WTC11 (cell line): ENCODE data around the gene CACHD1. TPM values are rescaled to one million over a fixed set of nuclear protein-coding genes. Genes with fewer than 3 reads are reported as not detected.

Experiments
- ATAC-seq: fragments of 200-7000 bp; cut with Tn5 transposase; 2 replicates; pipeline ENCODE4 v1.10.0; 2021; ENCODE audit warnings: mild to moderate bottlenecking, moderate library complexity
- CTCF ChIA-PET: fragments of 300-600 bp; sonication (Branson Sonifier 250); formaldehyde crosslinking; loops from one replicate; lab custom pipeline; 2021; ENCODE audit warnings: antibody characterized with exemption; lab: Charles Lee
- POLR2A ChIA-PET: fragments of 350-600 bp; sonication (Branson Sonifier 250); formaldehyde crosslinking; loops from one replicate; lab custom pipeline; 2021; ENCODE audit warnings: antibody characterized with exemption; lab: Charles Lee
- DNase-seq: peaks from one replicate; pipeline ENCODE4 v3.0.0; 2021; ENCODE audit warnings: low spot score
- H3K27ac Mint-ChIP-seq: 2 replicates; pipeline ENCODE4 v1.8.0; 2021; ENCODE audit warnings: mixed read lengths
- H3K27me3 Mint-ChIP-seq: 2 replicates; pipeline ENCODE4 v1.8.0; 2021; ENCODE audit warnings: low read depth, mild to moderate bottlenecking, moderate library complexity, mixed read lengths
- H3K36me3 Mint-ChIP-seq: 2 replicates; pipeline ENCODE4 v1.8.0; 2021; ENCODE audit warnings: mixed read lengths
- H3K4me1 Mint-ChIP-seq: 2 replicates; pipeline ENCODE4 v1.8.0; 2022; ENCODE audit warnings: mixed read lengths
- H3K4me3 Mint-ChIP-seq: 2 replicates; pipeline ENCODE4 v1.8.0; 2021; ENCODE audit warnings: mild to moderate bottlenecking, moderate library complexity, mixed read lengths
- H3K9me3 Mint-ChIP-seq: 2 replicates; pipeline ENCODE4 v1.8.0; 2021; ENCODE audit warnings: mixed read lengths
- AFF4 ChIP-seq: sonication (generic); formaldehyde crosslinking; IDR thresholded peaks from 2 replicates; pipeline ENCODE4 v1.8.1; 2023; ENCODE audit warnings: mild to moderate bottlenecking, missing genetic modification reagents, borderline replicate concordance
- ATF2 ChIP-seq: sonication (generic); formaldehyde crosslinking; IDR thresholded peaks from 2 replicates; pipeline ENCODE4 v1.8.1; 2022; ENCODE audit warnings: low read depth, missing genetic modification reagents, borderline replicate concordance
- ATF6 ChIP-seq: sonication (generic); formaldehyde crosslinking; IDR thresholded peaks from 2 replicates; pipeline ENCODE4 v1.8.1; 2023; ENCODE audit warnings: mild to moderate bottlenecking, missing genetic modification reagents
- EMX1 ChIP-seq: fragments of 250-450 bp; sonication (Bioruptor Pico); IDR thresholded peaks from 2 replicates; pipeline ENCODE4 v1.8.0; 2021; ENCODE audit warnings: mild to moderate bottlenecking
- GTF2I ChIP-seq: fragments of 250-450 bp; sonication (Bioruptor Pico); conservative IDR thresholded peaks from 2 replicates; pipeline ENCODE4 v1.4.0; 2021; ENCODE audit warnings: mild to moderate bottlenecking
- HMGA2 ChIP-seq: fragments of 250-450 bp; sonication (Bioruptor Pico); IDR thresholded peaks from 2 replicates; pipeline ENCODE4 v1.4.0; 2021; ENCODE audit warnings: mild to moderate bottlenecking, moderate library complexity
- MAX ChIP-seq: sonication (generic); formaldehyde crosslinking; IDR thresholded peaks from 2 replicates; pipeline ENCODE4 v1.8.0; 2022; ENCODE audit warnings: mild to moderate bottlenecking, missing genetic modification reagents
- OVOL2 ChIP-seq: fragments of 250-450 bp; sonication (Bioruptor Pico); IDR thresholded peaks from 2 replicates; pipeline ENCODE4 v1.9.0; 2021; ENCODE audit warnings: mild to moderate bottlenecking, borderline replicate concordance
- SMAD3 ChIP-seq: sonication (generic); formaldehyde crosslinking; IDR thresholded peaks from 2 replicates; pipeline ENCODE4 v1.8.0; 2022; ENCODE audit warnings: missing genetic modification reagents, mild to moderate bottlenecking, borderline replicate concordance
- ZNF317 ChIP-seq: sonication (generic); formaldehyde crosslinking; IDR thresholded peaks from 2 replicates; pipeline ENCODE4 v1.8.1; 2023; ENCODE audit warnings: low read depth, mild to moderate bottlenecking, moderate library complexity, missing genetic modification reagents, borderline replicate concordance
- ZNF425 ChIP-seq: fragments of 250-450 bp; sonication (Bioruptor Pico); conservative IDR thresholded peaks from 2 replicates; pipeline ENCODE4 v1.9.0; 2021; ENCODE audit warnings: mild to moderate bottlenecking
- ZNF532 ChIP-seq: fragments of 250-450 bp; sonication (Bioruptor Pico); IDR thresholded peaks from 2 replicates; pipeline ENCODE4 v1.9.0; 2021; ENCODE audit warnings: mild to moderate bottlenecking, borderline replicate concordance
- total RNA-seq: library from RNA; stranded (reverse); gene quantifications from 3 replicates; pipeline ENCODE4 v1.2.3, GENCODE V29; 2021

CACHD1 gene
- total RNA-seq, 1 experiment from 2014 or later: 26.3 TPM

GRCh38 chr1:64451440-64451839, 18.5 kb upstream of the CACHD1 start (continued):
- TF ChIP-seq AFF4 (CRISPR knock-in tag) (no peak), SMAD3 (CRISPR knock-in tag) (no peak), ZNF317 (no peak), ATF6 (CRISPR knock-in tag) (no peak), EMX1 (CRISPR knock-in tag) (no peak), GTF2I (CRISPR knock-in tag) (no peak), ATF2 (CRISPR knock-in tag) (no peak), HMGA2 (no peak)

- ChIA-PET CTCF (no interaction called here), POLR2A (no interaction called here)
- ATAC-seq: no peak
- TF ChIP-seq OVOL2 (CRISPR knock-in tag) (no peak), ZNF532 (CRISPR knock-in tag) (no peak), MAX (CRISPR knock-in tag) (no peak), ZNF425 (no peak)
- Mint-ChIP-seq H3K36me3 (no peaks in the 10 kb centered on the region), H3K27me3 (peaks cover 3% of the 10 kb centered on the region), H3K4me1 (0 out of 2 replicates have a peak, but pooled peaks cover 4% of the 10 kb centered on the region), H3K9me3 (no peaks in the 10 kb centered on the region), H3K27ac (no peak overlapping the region), H3K4me3 (no peak overlapping the region)
- DNase-seq: no peak
These were observed 16.2 kb upstream of the CACHD1 start for GRCh38 chr1:64453688-64454087.
